Activated naive CD8-positive, alpha-beta T cell (primary cell): ENCODE measurements around the gene RIF1.
"Not testable (repeated sequence)": the region's sequence is repeated elsewhere in the genome, so short reads cannot be mapped to it uniquely, and the experiment has no call there.

ENCODE experiments used
- H3K27ac Mint-ChIP-seq: one replicate; pipeline ENCODE4 v1.8.0; 2021; ENCODE audit warnings: mixed read lengths
- H3K27me3 Mint-ChIP-seq: one replicate; pipeline ENCODE4 v1.8.0; 2021; ENCODE audit warnings: mixed read lengths
- H3K36me3 Mint-ChIP-seq: one replicate; pipeline ENCODE4 v1.8.0; 2021; ENCODE audit warnings: mixed read lengths
- H3K4me1 Mint-ChIP-seq: one replicate; pipeline ENCODE4 v1.8.0; 2021; ENCODE audit warnings: low read depth, mixed read lengths
- H3K4me3 Mint-ChIP-seq: one replicate; pipeline ENCODE4 v1.8.0; 2021; ENCODE audit warnings: mild to moderate bottlenecking, mixed read lengths
- H3K9me3 Mint-ChIP-seq: one replicate; pipeline ENCODE4 v1.8.0; 2021; ENCODE audit warnings: low read depth, mixed read lengths

Gene RIF1

DNA sequence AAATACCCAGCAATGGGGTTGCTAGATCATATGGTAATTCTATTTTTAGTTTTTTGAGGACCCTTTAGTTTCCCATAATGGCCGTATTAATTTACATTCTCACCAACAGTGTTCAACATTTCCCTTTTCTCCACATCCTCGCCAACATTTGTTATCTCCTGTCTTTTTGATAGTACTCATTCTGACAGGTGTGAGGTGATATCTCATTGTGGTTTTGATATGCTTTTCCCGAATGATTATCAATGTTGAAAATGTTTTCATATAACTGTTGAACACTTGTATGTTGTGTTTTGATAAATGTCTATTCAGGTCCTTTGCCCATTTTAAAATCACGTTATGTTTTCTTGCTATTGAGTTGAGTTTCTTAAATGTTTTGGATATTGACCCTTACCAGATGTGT, 5.8 kb upstream of the RIF1 start:
- Mint-ChIP-seq H3K27me3 (no peaks in the 10 kb centered on the region), H3K4me3 (no peak overlapping the region), H3K36me3 (no peaks in the 10 kb centered on the region), H3K4me1 (no peaks in the 10 kb centered on the region), H3K9me3 (no peaks in the 10 kb centered on the region), H3K27ac (no peak overlapping the region)

DNA sequence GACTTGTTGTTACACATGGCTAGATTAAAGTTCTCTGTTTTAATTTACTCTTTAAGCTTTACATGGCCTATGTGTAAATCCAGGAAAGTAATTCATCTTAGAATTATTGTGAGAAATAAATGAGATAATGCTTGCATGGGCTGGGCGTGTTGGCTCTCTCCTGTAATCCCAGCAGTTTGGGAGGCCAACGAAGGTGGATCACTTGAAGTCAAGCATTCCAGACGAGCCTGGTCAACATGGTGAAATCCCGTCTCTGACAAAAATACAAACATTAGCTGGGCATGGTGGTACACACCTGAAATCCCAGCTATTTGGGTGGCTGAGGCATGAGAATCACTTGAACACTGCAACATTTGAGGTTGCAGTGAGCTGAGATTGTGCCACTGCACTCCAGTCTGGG, 4.3 kb upstream of the RIF1 start:
- no peak overlapping the region for H3K27ac Mint-ChIP-seq

DNA sequence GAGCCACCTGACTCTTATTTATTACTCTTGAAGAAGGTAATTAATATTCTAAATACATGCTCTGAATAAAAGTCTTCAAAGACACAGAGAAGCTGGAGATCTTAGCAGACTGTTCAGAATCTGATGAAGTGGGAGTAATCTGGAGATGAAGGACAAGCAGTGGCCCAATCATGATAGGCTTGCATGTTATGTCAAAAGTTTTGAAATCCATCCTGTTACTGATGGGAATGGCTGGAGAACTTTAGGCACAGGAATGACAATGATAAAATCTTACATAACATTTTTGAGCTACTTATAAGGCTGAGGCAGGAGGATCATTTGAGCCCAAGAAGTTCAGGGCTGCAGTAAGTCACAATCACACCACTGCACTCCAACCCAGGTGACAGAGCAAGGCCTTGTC, 2.4 kb upstream of the RIF1 start:
- H3K4me3 Mint-ChIP-seq = no peak overlapping the region
- H3K36me3 Mint-ChIP-seq = peaks cover 7% of the 10 kb centered on the region
- no peaks in the 10 kb centered on the region for H3K27me3 Mint-ChIP-seq
- H3K9me3 Mint-ChIP-seq = no peaks in the 10 kb centered on the region
- H3K27ac Mint-ChIP-seq = no peak overlapping the region
- peaks cover 22% of the 10 kb centered on the region for H3K4me1 Mint-ChIP-seq

More for the DNA sequence above, 4.3 kb upstream of the RIF1 start:
- H3K4me1 Mint-ChIP-seq = peaks cover 4% of the 10 kb centered on the region
- H3K27me3 Mint-ChIP-seq = no peaks in the 10 kb centered on the region
- peaks cover under 1% of the 10 kb centered on the region for H3K36me3 Mint-ChIP-seq
- no peak overlapping the region for H3K4me3 Mint-ChIP-seq
- no peaks in the 10 kb centered on the region for H3K9me3 Mint-ChIP-seq

DNA sequence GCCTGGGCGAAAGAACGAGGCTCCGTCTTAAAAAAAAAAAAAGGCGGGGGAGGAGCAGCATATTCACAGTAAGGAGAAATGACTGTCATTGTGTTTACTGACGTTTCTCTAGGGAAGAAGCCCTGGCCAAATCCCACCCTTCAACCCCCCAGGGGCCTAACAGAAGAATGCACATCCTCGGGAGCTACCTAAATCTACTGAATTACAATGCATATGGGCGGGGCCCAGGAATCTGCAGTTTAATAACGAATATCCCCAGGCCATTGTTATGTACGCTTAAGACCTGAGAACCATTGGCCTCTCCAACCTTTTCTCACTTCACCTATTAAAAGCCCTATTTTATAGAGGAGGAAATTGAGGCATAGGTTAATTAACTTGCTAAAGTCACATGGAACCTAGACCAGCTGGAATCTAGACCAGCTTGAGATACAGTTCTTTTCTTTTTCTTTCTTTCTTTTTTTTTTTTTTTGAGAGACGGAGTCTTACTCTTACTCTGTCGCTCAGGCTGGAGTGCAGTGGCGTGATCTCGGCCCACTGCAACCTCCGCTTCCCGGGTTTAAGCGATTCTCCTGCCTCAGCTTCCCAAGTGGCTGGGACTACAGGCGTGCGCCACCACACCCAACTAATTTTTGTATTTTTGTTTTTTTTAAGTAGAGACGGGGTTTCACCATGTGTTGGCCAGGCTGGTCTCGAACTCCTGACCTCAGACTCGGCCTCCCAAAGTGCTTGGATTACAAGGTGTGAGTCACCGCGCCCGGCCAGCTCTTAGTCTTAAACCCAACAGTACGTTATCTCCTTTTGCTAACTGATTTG, 708 bp upstream of the RIF1 start:
- Mint-ChIP-seq H3K36me3 (peaks cover 7% of the 10 kb centered on the region), H3K4me1 (peaks cover 30% of the 10 kb centered on the region), H3K27ac (peak overlapping the region; percentile 97), H3K27me3 (no peaks in the 10 kb centered on the region), H3K9me3 (no peaks in the 10 kb centered on the region), H3K4me3 (peak overlapping the region; percentile 98)

DNA sequence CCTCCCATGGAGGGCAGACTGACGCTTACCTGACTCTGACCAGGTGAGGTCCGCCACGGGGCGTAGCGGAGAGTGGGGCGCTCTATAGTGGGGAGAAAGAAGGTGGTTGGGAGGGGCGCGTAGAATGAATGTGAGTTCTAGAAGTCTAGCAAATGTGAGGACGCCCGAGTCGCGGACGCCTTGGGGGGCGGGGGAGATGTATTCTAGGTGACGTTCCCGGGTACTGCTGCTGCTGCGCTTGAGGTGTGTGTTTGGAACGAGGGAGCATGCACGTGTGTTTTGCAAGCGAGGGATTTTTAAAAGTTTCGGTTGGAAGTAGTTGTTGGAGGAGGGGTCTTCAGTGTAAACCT, 758 bp downstream of the RIF1 start:
- H3K27ac Mint-ChIP-seq = peak overlapping the region; percentile 97
- H3K27me3 Mint-ChIP-seq = no peaks in the 10 kb centered on the region
- peak overlapping the region; percentile 98 for H3K4me3 Mint-ChIP-seq
- peaks cover 7% of the 10 kb centered on the region for H3K36me3 Mint-ChIP-seq
- no peaks in the 10 kb centered on the region for H3K9me3 Mint-ChIP-seq
- H3K4me1 Mint-ChIP-seq = peaks cover 33% of the 10 kb centered on the region

DNA sequence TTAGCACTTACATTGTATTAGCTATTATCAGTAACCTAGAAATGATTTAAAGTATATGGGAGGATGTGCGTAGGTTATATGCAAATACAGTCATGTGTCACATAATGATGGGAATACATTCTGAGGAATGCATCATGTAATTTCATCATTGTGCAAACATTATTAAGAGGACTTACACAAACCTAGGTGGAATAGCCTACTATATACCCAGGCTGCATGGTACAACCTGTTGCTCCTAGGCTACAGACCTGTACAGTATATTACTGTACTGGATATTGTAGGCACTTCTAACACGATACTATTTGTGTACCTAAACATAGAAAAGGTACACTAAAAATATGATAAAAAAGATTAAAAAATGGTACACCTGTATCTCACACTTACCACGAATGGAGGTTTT, 7.9 kb downstream of the RIF1 start:
- H3K36me3 Mint-ChIP-seq = peaks cover 10% of the 10 kb centered on the region
- peaks cover 32% of the 10 kb centered on the region for H3K4me1 Mint-ChIP-seq
- no peak overlapping the region for H3K27ac Mint-ChIP-seq
- no peak overlapping the region for H3K4me3 Mint-ChIP-seq
- no peaks in the 10 kb centered on the region for H3K9me3 Mint-ChIP-seq
- H3K27me3 Mint-ChIP-seq = no peaks in the 10 kb centered on the region

DNA sequence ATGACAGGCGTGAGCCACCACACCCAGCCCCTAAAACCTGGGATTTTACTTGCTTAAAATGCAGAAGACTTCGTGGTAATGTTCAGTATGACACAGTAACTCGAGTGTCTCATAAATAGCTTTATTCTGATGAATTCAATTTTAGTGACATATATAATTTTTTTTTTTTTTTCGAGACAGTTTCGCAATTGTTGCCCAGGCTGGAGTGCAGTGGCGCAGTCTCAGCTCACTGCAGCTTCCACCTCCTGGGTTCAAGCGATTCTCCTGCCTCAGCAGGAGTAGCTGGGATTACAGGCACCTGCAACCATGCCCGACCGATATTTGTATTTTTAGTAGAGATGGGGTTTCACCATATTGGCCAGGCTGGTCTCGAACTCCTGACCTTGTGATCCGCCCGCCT, 12.0 kb downstream of the RIF1 start:
- Mint-ChIP-seq H3K36me3 (peaks cover 24% of the 10 kb centered on the region), H3K4me1 (peaks cover 40% of the 10 kb centered on the region)
- not testable (repeated sequence) for H3K27me3 Mint-ChIP-seq, H3K27ac Mint-ChIP-seq, H3K4me3 Mint-ChIP-seq, H3K9me3 Mint-ChIP-seq

DNA sequence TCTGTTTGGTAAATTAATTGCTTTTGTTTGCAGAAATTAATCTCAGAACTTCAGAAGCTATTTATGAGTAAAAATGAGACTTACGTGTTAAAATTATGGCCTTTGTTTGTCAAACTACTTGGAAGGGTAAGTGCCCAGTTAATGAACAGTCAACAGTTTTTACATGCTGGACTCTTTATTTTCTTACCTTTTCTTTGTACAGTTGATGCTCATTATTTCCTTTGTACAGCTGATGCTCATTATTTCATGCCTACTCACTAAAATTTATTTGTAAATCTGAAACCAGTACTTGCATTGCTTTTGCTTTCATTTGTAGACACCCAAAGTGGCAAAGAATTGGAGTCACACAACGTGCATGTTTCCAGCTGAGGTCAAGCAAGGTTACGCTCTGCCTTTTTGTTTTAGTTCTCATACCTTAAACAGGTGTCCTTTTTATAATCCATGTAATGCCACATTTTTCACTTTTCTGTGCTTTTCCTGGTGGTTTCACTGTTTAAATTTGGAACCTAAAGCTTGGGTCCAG, 13.3 kb downstream of the RIF1 start:
- Mint-ChIP-seq H3K27ac (peak overlapping the region; percentile 84), H3K4me1 (peaks cover 36% of the 10 kb centered on the region), H3K4me3 (peak overlapping the region; percentile 53), H3K9me3 (no peaks in the 10 kb centered on the region), H3K27me3 (no peaks in the 10 kb centered on the region), H3K36me3 (peaks cover 24% of the 10 kb centered on the region)

DNA sequence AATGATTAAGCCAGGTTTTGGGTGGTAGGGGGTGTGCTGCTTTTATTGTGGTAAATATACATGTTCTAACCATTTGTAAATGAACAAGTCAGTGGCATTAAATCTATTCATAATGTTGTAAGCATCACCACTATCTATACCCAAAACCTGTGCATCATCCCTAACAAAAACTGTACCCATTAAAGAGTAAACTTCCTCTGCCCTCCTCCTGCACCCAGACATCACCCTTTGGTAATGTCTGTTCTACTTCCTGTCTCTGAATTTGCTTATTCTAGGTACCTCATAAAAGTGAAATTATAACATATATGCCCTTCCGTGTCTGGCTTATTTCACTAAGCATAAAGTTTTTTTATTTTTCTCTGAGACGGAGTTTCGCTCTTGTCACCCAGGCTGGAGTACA, 14.1 kb downstream of the RIF1 start:
- peak overlapping the region; percentile 84 for H3K27ac Mint-ChIP-seq
- peaks cover 27% of the 10 kb centered on the region for H3K36me3 Mint-ChIP-seq
- H3K4me3 Mint-ChIP-seq = peak overlapping the region; percentile 53
- peaks cover 40% of the 10 kb centered on the region for H3K4me1 Mint-ChIP-seq
- H3K27me3 Mint-ChIP-seq = no peaks in the 10 kb centered on the region
- H3K9me3 Mint-ChIP-seq = no peaks in the 10 kb centered on the region

DNA sequence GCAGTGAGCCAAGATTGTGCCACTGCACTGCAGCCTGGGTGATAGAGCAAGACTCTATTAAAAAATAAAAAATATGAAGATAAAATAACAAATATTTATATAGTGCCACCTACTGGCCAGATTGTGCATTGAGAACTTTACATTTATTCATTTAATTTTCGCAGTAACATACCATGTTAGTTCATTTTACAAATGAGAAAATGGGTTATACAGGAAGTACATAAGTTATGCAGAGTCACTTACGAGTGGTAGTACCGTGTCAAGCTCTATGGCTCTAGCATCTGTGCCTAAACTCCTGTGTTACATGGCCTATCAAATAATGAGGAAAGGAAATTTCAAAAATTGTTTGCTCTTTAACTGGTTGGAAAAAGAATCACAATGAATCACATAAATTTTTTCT, 27.9 kb downstream of the RIF1 start:
- Mint-ChIP-seq H3K27me3 (no peaks in the 10 kb centered on the region), H3K27ac (peak overlapping the region; percentile 23), H3K4me1 (peaks cover 8% of the 10 kb centered on the region), H3K36me3 (peaks cover 13% of the 10 kb centered on the region), H3K4me3 (no peak overlapping the region), H3K9me3 (no peaks in the 10 kb centered on the region)

DNA sequence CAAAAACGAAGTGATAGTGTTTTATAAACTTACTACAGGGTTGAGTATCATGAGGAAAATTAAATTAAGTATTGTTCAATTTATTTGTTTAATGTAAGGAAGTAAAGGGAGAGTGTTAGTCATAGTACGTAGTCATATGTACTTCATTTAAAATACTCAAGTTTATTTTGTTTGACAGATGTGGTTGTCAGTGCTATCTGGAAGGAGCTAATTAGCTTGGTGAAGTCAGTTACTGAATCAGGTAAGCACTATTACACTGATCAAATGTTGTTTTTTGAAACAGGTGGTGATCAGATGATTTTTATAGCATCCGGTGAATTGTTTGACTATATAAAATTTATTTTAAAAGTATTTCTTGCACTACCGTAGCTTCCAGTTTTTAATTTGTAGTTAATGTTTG, 28.8 kb downstream of the RIF1 start:
- H3K4me3 Mint-ChIP-seq = no peak overlapping the region
- peaks cover 13% of the 10 kb centered on the region for H3K36me3 Mint-ChIP-seq
- no peaks in the 10 kb centered on the region for H3K27me3 Mint-ChIP-seq
- no peak overlapping the region for H3K27ac Mint-ChIP-seq
- no peaks in the 10 kb centered on the region for H3K9me3 Mint-ChIP-seq
- H3K4me1 Mint-ChIP-seq = peaks cover 8% of the 10 kb centered on the region

DNA sequence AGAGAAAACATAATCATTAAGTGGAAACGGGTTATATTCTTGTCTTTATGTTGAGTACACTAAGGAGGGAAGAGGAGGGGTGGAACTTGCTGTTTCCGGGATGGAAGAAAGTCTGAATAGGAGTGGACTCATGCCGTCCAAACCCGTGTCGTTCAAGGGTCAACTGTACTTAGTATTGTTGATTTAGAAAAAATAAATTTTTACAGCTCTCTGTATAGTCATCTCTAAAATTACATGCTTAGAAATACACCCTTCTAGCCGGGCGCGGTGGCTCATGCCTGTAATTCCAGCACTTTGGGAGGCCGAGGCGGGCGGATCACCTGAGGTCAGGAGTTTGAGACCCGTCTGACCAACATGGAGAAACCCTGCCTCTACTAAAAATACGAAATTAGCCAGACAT, 29.4 kb downstream of the RIF1 start:
- Mint-ChIP-seq H3K27me3 (no peaks in the 10 kb centered on the region), H3K4me3 (no peak overlapping the region), H3K36me3 (peaks cover 15% of the 10 kb centered on the region), H3K9me3 (no peaks in the 10 kb centered on the region), H3K4me1 (peaks cover 8% of the 10 kb centered on the region), H3K27ac (no peak overlapping the region)

DNA sequence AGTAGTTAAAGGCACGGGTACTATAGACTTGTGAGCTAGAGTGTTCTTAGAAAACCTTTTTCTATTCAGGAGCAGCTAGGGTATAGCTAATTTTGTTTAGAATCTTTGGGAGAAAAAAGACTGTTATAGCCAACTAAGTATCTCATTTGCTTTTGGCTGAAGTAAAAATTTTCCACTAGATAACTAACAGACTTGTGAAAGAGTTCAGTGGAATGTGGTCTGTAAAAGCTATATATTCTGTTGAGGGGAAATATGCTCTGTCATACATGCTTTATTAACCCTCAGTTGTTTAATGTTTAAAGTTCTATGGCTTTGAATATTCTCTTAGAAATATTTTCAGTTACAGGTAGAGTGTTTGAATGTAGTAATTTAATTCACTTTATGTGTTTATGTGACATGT, 49.7 kb downstream of the RIF1 start:
- H3K4me1 Mint-ChIP-seq = no peaks in the 10 kb centered on the region

DNA sequence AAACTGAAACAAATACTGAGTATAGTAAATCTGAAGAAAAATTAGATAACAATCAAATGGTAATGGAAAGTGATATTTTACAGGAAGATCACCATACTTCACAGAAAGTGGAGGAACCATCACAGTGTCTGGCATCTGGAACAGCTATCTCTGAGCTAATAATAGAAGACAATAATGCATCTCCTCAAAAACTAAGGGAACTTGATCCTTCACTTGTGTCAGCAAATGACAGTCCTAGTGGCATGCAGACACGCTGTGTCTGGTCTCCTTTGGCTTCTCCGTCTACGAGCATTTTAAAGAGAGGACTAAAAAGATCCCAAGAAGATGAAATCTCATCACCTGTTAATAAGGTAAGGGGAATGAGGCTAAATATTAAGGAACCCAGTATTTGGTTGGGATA, 56.1 kb downstream of the RIF1 start:
- Mint-ChIP-seq H3K4me1 (peaks cover 7% of the 10 kb centered on the region), H3K9me3 (no peaks in the 10 kb centered on the region), H3K4me3 (no peak overlapping the region), H3K27ac (no peak overlapping the region), H3K27me3 (no peaks in the 10 kb centered on the region), H3K36me3 (peaks cover 51% of the 10 kb centered on the region)

More for the DNA sequence above, 49.7 kb downstream of the RIF1 start:
- H3K27ac Mint-ChIP-seq = no peak overlapping the region
- no peak overlapping the region for H3K4me3 Mint-ChIP-seq
- no peaks in the 10 kb centered on the region for H3K27me3 Mint-ChIP-seq
- H3K9me3 Mint-ChIP-seq = no peaks in the 10 kb centered on the region
- H3K36me3 Mint-ChIP-seq = peaks cover 34% of the 10 kb centered on the region

DNA sequence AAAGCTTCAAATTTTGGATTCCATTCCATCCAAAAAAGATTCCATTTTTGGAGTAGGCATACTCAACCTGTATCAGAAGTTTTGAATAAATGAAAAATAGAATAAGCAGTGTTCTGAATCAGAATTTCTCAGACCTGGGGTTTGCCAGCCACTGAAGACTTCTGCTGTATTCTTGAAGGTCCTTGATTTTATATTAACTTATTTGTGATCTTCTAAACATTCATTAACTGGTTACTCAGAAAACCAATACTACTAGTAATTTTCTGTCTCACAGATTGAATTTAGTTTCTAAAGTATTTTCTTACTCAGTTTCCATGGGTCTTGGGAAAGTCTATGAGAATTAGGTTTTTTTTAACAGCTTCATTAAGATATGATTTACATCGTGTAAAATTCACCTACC, 60.9 kb downstream of the RIF1 start:
- no peaks in the 10 kb centered on the region for H3K27me3 Mint-ChIP-seq
- peaks cover 39% of the 10 kb centered on the region for H3K36me3 Mint-ChIP-seq
- H3K4me3 Mint-ChIP-seq = no peak overlapping the region
- H3K9me3 Mint-ChIP-seq = no peaks in the 10 kb centered on the region
- no peak overlapping the region for H3K27ac Mint-ChIP-seq
- peaks cover 8% of the 10 kb centered on the region for H3K4me1 Mint-ChIP-seq

DNA sequence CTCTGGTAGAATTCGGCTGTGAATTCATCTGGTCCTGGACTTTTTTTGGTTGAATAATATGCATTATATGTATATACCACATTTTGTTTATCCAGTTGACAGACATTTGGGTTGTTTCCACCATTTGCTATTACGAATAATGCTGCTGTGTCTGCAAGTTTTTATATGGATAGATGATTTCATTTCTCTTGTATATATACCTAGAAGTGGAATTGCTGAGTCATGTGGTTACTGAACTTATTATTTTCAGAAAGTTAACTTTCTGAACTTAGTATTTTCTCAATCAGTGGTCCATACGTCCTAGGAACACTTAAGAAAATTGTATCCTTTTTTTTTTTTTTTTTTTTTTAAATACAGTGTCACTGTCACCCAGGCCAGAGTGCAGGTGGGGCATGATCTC, 63.3 kb downstream of the RIF1 start:
- Mint-ChIP-seq H3K9me3 (no peaks in the 10 kb centered on the region), H3K4me3 (no peak overlapping the region), H3K27me3 (no peaks in the 10 kb centered on the region), H3K27ac (no peak overlapping the region), H3K36me3 (peaks cover 36% of the 10 kb centered on the region), H3K4me1 (peaks cover 3% of the 10 kb centered on the region)
